Activated CD4-positive, alpha-beta T cell treated with anti-CD3 and anti-CD28 coated beads for 36 hours (primary cell): Measurements from ENCODE around the gene PRM1. TPM values are rescaled to one million over a fixed set of nuclear protein-coding genes. Genes with fewer than 3 reads are reported as not detected.
A peak's percentile ranks its signal among the peaks of the same experiment; 100 is the strongest.

Source experiments
- ATAC-seq: fragments of 200-7000 bp; cut with Tn5 transposase; one replicate; pipeline ENCODE4 v1.10.0; 2021; ENCODE audit warnings: mild to moderate bottlenecking, moderate library complexity
- CTCF ChIA-PET: fragments of 350-600 bp; sonication (Branson Sonifier 250); formaldehyde crosslinking; loops from one replicate; lab custom pipeline; 2021; ENCODE audit warnings: antibody characterized with exemption; lab: Charles Lee
- POLR2A ChIA-PET: fragments of 350-600 bp; sonication (Branson Sonifier 250); formaldehyde crosslinking; loops from one replicate; lab custom pipeline; 2021; ENCODE audit warnings: antibody characterized with exemption, inconsistent platforms; lab: Charles Lee
- DNase-seq: peaks from one replicate; pipeline ENCODE4 v3.0.0-alpha.2; 2020
- H3K27ac Mint-ChIP-seq: one replicate; pipeline ENCODE4 v1.8.0; 2021; ENCODE audit warnings: mixed read lengths
- H3K27me3 Mint-ChIP-seq: one replicate; pipeline ENCODE4 v1.8.0; 2021; ENCODE audit warnings: mixed read lengths
- H3K36me3 Mint-ChIP-seq: one replicate; pipeline ENCODE4 v1.8.0; 2021; ENCODE audit warnings: low read depth, mixed read lengths
- H3K4me1 Mint-ChIP-seq: one replicate; pipeline ENCODE4 v1.8.0; 2021; ENCODE audit warnings: mixed read lengths
- H3K4me3 Mint-ChIP-seq: one replicate; pipeline ENCODE4 v1.8.0; 2021; ENCODE audit warnings: mild to moderate bottlenecking, moderate library complexity, mixed read lengths
- H3K9me3 Mint-ChIP-seq: one replicate; pipeline ENCODE4 v1.8.0; 2021; ENCODE audit warnings: low read depth, mixed read lengths
- intact Hi-C, 2 experiments: fragments of 100-400 bp; cut with DNase I in 1 of 2; cut with micrococcal nuclease in 1 of 2; formaldehyde crosslinking; loops; one replicate each; pipeline versions ENCODE4 v1.14.2 to v1.15.1; 2022 to 2024; cut with DNase I, micrococcal nuclease
- total RNA-seq, 2 experiments: library from RNA; stranded (reverse); gene quantifications; one replicate each; pipeline ENCODE4 v1.2.3, GENCODE V29; 2021

Gene PRM1
- total RNA-seq, 2 experiments from 2014 or later: not detected

- DNase-seq (no peak), ATAC-seq (no peak)
- no peaks in the 10 kb centered on the region for H3K27me3 Mint-ChIP-seq
- CTCF ChIA-PET: interaction anchor here (1.0 kb wide), 1 partner anchor 149 kb away, joined by 3 read pairs; no protein-coding TSS in a partner anchor
- peaks cover 24% of the 10 kb centered on the region for H3K4me1 Mint-ChIP-seq
- intact Hi-C loops: no loop called here
- H3K9me3 Mint-ChIP-seq: no peaks in the 10 kb centered on the region
- no peak overlapping the region for H3K4me3 Mint-ChIP-seq
- POLR2A ChIA-PET: no interaction called here
- peak overlapping the region; percentile 60 for H3K27ac Mint-ChIP-seq
- no peaks in the 10 kb centered on the region for H3K36me3 Mint-ChIP-seq
Measured at GRCh38 chr16:11239644-11240632, 41.2 kb downstream of the PRM1 start.

GRCh38 chr16:11238272-11239202 is 42.6 kb downstream of the PRM1 start:
- ATAC-seq (no peak), DNase-seq (no peak)
- ChIA-PET POLR2A (interaction anchor here (1.2 kb wide), 1 partner anchor 13 kb away, joined by 4 read pairs; no protein-coding TSS in a partner anchor), CTCF (interaction anchor here (1.6 kb wide), 1 partner anchor 13 kb away, joined by 3 read pairs; no protein-coding TSS in a partner anchor)
- Mint-ChIP-seq H3K9me3 (no peaks in the 10 kb centered on the region), H3K4me1 (peaks cover 36% of the 10 kb centered on the region), H3K36me3 (no peaks in the 10 kb centered on the region), H3K4me3 (no peak overlapping the region), H3K27ac (no peak overlapping the region), H3K27me3 (no peaks in the 10 kb centered on the region)
- intact Hi-C loops: no loop called here

GRCh38 chr16:11236461-11237254 is 44.5 kb downstream of the PRM1 start:
- peak overlapping the region; percentile 66 for H3K27ac Mint-ChIP-seq
- H3K4me3 Mint-ChIP-seq: no peak overlapping the region
- H3K9me3 Mint-ChIP-seq: no peaks in the 10 kb centered on the region

GRCh38 chr16:11235703-11235991 is 45.5 kb downstream of the PRM1 start:
- peak overlapping the region; percentile 67 for H3K27ac Mint-ChIP-seq

More at GRCh38 chr16:11236461-11237254, 44.5 kb downstream of the PRM1 start:
- ATAC-seq (no peak), DNase-seq (no peak)
- intact Hi-C loops: no loop called here
- CTCF ChIA-PET: no interaction called here
- POLR2A ChIA-PET: interaction anchor here (0.6 to 4.6 kb wide), 2 partner anchors 12 to 261 kb away, joined by 3 to 27 read pairs; no protein-coding TSS in a partner anchor
- Mint-ChIP-seq H3K4me1 (peaks cover 52% of the 10 kb centered on the region), H3K27me3 (no peaks in the 10 kb centered on the region), H3K36me3 (no peaks in the 10 kb centered on the region)

GRCh38 chr16:11234884-11235702 is 46.0 kb downstream of the PRM1 start:
- Mint-ChIP-seq H3K27me3 (no peaks in the 10 kb centered on the region), H3K36me3 (no peaks in the 10 kb centered on the region), H3K4me3 (no peak overlapping the region), H3K9me3 (no peaks in the 10 kb centered on the region), H3K27ac (peak overlapping the region; percentile 95), H3K4me1 (peaks cover 62% of the 10 kb centered on the region)
- ChIA-PET POLR2A (interaction anchor here (0.5 to 4.6 kb wide), 5 partner anchors 10 to 317 kb away, joined by 3 to 27 read pairs (median 15); partner anchors contain the start of gene SOCS1), CTCF (interaction anchor here (2.5 kb wide), 1 partner anchor 13 kb away, joined by 6 read pairs; no protein-coding TSS in a partner anchor)
- no peak for ATAC-seq
- DNase-seq: no peak
- intact Hi-C loops: loop anchor here in 1 of 2 experiments (1.0 kb wide), 2 partner anchors 11 to 271 kb away; no protein-coding TSS in a partner anchor

More at GRCh38 chr16:11235703-11235991, 45.5 kb downstream of the PRM1 start:
- DNase-seq: no peak
- Mint-ChIP-seq H3K27me3 (no peaks in the 10 kb centered on the region), H3K9me3 (no peaks in the 10 kb centered on the region), H3K36me3 (no peaks in the 10 kb centered on the region), H3K4me1 (peaks cover 60% of the 10 kb centered on the region), H3K4me3 (no peak overlapping the region)
- no peak for ATAC-seq
- POLR2A ChIA-PET: interaction anchor here (4.0 to 4.6 kb wide), 2 partner anchors 11 to 17 kb away, joined by 15 to 27 read pairs; no protein-coding TSS in a partner anchor
- CTCF ChIA-PET: interaction anchor here (2.5 kb wide), 1 partner anchor 12 kb away, joined by 6 read pairs; no protein-coding TSS in a partner anchor
- intact Hi-C loops: no loop called here

GRCh38 chr16:11233727-11234376 is 47.3 kb downstream of the PRM1 start:
- CTCF ChIA-PET: interaction anchor here (0.8 to 2.5 kb wide), 7 partner anchors 9 to 269 kb away, joined by 3 to 9 read pairs (median 6); partner anchors contain the start of gene SOCS1

GRCh38 chr16:11232852-11233726 is 48.0 kb downstream of the PRM1 start:
- Mint-ChIP-seq H3K4me1 (peaks cover 80% of the 10 kb centered on the region), H3K27me3 (no peaks in the 10 kb centered on the region), H3K36me3 (no peaks in the 10 kb centered on the region), H3K4me3 (peak overlapping the region; percentile 60), H3K27ac (peak overlapping the region; percentile 97), H3K9me3 (no peaks in the 10 kb centered on the region)
- intact Hi-C loops: loop anchor here (1.0 to 2.0 kb wide), 8 partner anchors 8 to 245 kb away; partner anchors contain the start of gene SOCS1 (in 1 of the 2)
- ChIA-PET POLR2A (interaction anchor here (0.6 to 4.6 kb wide), 11 partner anchors 8 to 283 kb away, joined by 3 to 27 read pairs (median 5); partner anchors contain the start of gene SOCS1), CTCF (interaction anchor here (0.8 to 2.4 kb wide), 8 partner anchors 8 to 268 kb away, joined by 3 to 9 read pairs (median 6); partner anchors contain the start of gene SOCS1)
- DNase-seq (peak; percentile 96), ATAC-seq (peak; percentile 82)

More at GRCh38 chr16:11233727-11234376, 47.3 kb downstream of the PRM1 start:
- no peaks in the 10 kb centered on the region for H3K36me3 Mint-ChIP-seq
- intact Hi-C loops: loop anchor here (1.0 to 2.0 kb wide), 10 partner anchors 9 to 270 kb away; partner anchors contain the start of gene SOCS1 (in 1 of the 2)
- POLR2A ChIA-PET: interaction anchor here (0.7 to 4.6 kb wide), 9 partner anchors 9 to 268 kb away, joined by 3 to 27 read pairs (median 7); partner anchors contain the start of gene SOCS1
- no peaks in the 10 kb centered on the region for H3K27me3 Mint-ChIP-seq
- DNase-seq (peak; percentile 88), ATAC-seq (peak; percentile 62)
- peaks cover 73% of the 10 kb centered on the region for H3K4me1 Mint-ChIP-seq
- H3K27ac Mint-ChIP-seq: peak overlapping the region; percentile 97
- peak overlapping the region; percentile 60 for H3K4me3 Mint-ChIP-seq
- no peaks in the 10 kb centered on the region for H3K9me3 Mint-ChIP-seq

- Mint-ChIP-seq H3K27ac (peak overlapping the region; percentile 97), H3K4me1 (peaks cover 82% of the 10 kb centered on the region), H3K9me3 (no peaks in the 10 kb centered on the region), H3K4me3 (peak overlapping the region; percentile 60), H3K27me3 (no peaks in the 10 kb centered on the region), H3K36me3 (no peaks in the 10 kb centered on the region)
- CTCF ChIA-PET: interaction anchor here (0.9 to 2.4 kb wide), 4 partner anchors 20 to 267 kb away, joined by 3 to 6 read pairs (median 6); no protein-coding TSS in a partner anchor
- DNase-seq: no peak
- intact Hi-C loops: loop anchor here in 1 of 2 experiments (2.0 kb wide), 1 partner anchor 244 kb away; no protein-coding TSS in a partner anchor
- POLR2A ChIA-PET: interaction anchor here (0.6 to 4.6 kb wide), 7 partner anchors 8 to 282 kb away, joined by 3 to 27 read pairs (median 7); partner anchors contain the start of gene SOCS1
- ATAC-seq: no peak
Measured at GRCh38 chr16:11232302-11232851, 48.8 kb downstream of the PRM1 start.
